LNCAP (cell line): ENCODE results near the gene PODNL1.

Experiments
- CTCF ChIP-seq: fragments of 450-650 bp; IDR thresholded peaks from 2 replicates; pipeline ENCODE4 v1.5.1; 2017; ENCODE audit warnings: mild to moderate bottlenecking

PODNL1 gene

DNA sequence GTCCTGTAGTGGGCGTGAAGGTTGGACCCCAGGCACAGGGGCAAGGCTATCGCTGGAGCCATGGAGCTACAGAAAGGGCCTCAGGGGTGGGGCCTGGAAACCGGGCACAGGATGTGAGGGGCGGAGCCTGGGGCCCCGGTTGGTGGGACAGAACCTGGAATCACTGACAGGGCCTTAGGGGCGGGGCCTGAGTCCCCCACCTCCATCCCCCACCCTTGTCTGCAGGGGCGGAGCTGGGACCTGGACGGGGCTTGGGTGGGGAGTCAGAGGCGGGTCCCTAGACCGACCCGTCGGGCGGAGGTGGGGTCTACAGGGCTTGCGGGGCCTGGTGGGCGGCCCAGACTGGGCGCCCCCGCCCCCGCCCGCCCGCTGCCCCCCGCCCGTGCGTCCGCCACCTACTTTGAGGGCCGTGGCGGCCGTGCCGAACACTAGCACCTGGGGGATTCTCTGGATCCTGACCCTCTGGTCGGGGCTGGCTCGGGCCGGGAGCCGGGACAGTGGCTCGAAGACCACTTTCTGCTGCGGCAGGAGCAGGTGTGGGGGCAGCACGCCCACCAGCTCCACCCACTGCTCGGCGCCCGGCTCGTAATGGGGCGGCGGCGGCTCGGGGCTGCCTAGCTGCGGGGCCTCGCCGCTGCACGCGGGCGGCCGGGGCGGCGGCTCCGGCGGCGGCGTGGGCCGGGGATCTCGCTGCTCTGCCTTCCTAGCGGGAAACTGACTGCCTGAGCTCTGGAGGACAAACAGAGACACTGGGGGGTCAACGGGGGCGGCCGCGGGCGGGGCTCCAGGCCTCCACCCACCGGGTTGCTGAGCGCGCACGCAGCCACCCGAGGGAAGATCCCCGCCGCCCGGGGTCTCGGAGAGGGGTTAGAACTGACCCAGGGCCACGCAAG is 40.4 kb upstream of the PODNL1 start:
- TF ChIP-seq CTCF: no peak

DNA sequence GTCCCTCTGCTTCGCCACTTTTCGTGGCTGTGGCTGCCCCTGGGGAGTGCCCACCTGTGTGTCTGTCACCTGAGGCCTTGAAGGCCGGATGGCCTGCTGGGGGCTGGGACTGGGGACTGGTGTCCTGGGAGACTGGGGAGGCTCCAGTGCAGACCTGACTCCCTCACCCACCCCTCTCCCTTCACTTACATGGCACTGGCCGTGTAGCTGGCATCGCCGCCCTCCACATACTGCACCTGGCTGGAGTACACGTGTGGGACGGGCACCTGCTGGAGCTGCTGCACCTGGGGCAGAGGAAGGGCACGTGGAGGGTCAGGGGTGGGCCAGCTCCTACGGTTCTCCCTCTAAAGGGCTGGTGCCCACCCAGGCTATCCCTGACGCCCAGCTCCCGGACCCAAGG is 39.6 kb upstream of the PODNL1 start:
- no peak for TF ChIP-seq CTCF

DNA sequence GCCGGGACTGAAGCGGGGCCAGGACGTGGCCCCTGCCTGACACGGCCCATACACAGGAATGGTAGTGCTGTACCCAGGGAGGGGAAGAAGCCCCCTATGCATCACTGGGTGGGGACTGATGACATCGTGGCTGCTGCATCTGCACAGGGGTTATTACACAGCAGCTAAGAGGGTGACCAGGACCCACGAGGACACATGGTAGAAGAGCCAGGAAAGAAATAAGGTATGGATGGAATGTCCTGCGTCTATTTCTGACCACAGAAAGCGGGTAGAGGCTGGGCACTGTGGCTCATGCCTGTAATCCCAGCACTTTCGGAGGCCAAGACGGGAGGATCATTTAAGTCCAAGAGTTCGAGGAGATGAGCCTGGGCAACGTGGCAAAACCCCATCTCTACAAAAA is 38.2 kb upstream of the PODNL1 start:
- no peak for TF ChIP-seq CTCF

DNA sequence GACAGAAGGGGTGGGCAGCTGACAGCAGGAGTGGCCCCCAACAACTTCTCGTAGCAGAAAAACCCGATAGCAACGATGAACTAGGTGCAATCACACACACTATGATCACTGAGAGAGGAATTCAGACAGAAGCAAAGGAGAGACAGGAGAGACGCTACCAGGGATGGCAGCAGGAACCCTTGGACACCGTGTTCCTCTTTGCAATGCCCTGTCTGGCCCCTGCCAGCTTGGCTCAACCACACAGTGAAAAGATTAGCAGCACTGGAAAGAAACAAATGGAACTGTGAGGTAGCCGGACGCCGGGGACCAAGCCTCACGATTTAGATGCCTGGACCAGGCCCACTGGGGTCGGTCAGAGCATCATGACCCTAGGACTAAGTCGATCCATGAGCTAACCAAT is 37.7 kb upstream of the PODNL1 start:
- TF ChIP-seq CTCF: no peak

DNA sequence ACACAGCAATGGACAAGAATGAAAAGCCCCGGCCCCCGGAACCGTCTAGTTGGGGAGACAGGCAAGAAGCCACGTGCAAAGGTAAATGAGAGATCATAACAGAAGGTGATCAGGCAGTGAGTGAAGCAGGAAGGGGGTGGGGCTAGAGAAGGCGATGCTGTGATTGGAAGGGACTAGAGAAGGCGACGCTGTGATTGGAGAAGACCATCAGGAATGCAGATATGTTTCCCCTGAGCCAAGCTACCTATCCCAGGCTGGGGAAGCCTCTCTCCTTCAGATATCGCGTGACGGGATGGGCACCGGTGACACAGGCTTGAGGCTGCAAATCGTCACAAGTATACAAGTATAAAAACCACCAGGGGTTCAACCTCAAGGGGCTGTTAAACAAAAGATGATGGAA is 35.9 kb upstream of the PODNL1 start:
- TF ChIP-seq CTCF: no peak

DNA sequence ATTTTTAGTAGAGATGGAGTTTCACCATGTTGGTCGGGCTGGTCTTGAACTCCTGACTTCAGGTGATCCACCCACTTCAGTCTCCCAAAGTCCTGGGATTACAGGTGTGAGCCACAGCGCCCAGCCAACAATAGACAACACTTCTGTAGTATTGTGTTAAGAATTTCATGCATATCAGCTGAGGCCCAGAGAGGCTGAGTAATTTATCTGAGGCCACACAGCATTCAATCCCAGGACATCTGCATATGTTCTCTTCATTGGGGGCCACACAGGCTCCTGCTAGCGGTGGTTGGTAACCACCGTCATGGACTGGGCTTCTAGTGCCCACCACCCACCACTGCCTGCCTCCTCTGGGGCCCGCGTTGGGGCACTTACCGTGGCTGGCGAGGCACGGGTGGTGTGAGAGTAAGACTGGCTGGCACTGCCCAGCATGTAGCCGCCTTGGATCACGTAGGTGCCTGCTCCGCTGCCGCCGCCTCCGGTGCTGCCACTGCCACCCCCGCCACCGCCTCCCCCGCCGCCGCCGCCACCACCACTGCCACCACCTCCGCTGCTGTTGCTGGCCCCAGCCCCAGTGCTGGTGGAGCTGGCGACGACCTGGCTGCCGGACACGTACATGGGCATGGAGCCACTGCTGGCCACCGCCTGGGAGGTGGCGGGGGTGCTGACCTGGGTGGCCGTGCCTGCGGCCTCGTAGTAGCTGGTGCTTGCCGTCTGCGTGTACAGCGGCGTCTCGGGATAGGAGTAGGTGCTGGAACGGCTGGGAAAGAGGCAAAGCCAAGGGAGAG is 34.3 kb upstream of the PODNL1 start:
- no peak for TF ChIP-seq CTCF

- TF ChIP-seq CTCF: no peak
Observed at GRCh38 chr19:13969897-13970296, 31.7 kb upstream of the PODNL1 start.
